ENCODE results near the gene KCNJ6. TPM values are rescaled to one million over a fixed set of nuclear protein-coding genes. Genes with fewer than 3 reads are reported as not detected.

KCNJ6 gene
- total and polyA plus RNA-seq, 9 of the 15 experiments (the other 6 are each of a cell fraction or from before 2014, with no cell fraction given): 0.06 to 0.21 (median 0.13) TPM; not detected in 1

DNA sequence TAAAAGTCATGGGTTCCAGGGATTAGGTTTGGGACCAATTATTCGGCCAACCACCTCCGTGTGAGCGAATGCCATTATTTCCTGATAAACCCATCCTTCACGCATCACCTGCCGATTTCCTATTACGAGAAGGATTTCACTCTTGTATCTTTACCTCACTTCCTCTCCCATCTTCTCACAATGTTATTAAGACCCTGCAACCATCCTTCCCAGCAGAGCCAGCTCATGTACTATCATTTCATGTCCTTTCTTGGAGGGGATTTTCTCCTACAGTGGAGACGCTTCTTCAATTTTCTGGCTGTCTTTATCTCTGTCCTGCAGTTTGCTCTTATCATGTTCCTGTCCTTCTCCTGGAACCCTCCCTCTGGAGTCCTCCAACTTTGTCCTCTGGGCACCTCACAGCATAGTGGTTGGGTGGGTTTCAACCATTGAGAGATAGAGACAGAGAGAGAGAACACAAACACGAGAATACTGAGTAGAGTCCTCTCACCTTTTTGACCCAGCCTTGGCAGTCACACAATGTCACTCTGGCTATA, 357.5 kb downstream of the KCNJ6 start:
- FAIRE-seq: peak; percentile 49
- Histone ChIP-seq H3K9ac (ENCODE audit: insufficient read depth in 1 of 2, low read depth in 2 of 2, low read length in 2 of 2) (no peak overlapping the region), H3K27me3 (ENCODE audit: control insufficient read depth in 2 of 2, insufficient read depth in 2 of 2, low read length in 2 of 2) (peaks cover 3 to 4% of the 10 kb centered on the region in 2 experiments; a peak in 1 of 5 replicates), H3K9me3 (replicated peaks; ENCODE audit: control insufficient read depth, insufficient read depth, low read depth, low read length) (peaks cover 10% of the 10 kb centered on the region), H3K4me2 (ENCODE audit: insufficient read depth, low read length) (no peak overlapping the region), H4K20me1 (replicated peaks; ENCODE audit: control insufficient read depth, insufficient read depth, low read length) (no peaks in the 10 kb centered on the region), H3K79me2 (ENCODE audit: control insufficient read depth, insufficient read depth, low read length) (peaks cover 10% of the 10 kb centered on the region), H3K27ac (ENCODE audit: extremely low read depth, low read depth, low read length) (0 out of 3 replicates have a peak overlapping the region, but pooled peaks have one; percentile 25), H3K36me3 (ENCODE audit: control insufficient read depth, insufficient read depth, low read length) (no peaks in the 10 kb centered on the region), H2AFZ (ENCODE audit: low read depth, low read length) (no peak overlapping the region; the same call in 1 of the 2 replicates), H3K4me1 (replicated peaks in 1 of 2; ENCODE audit: control insufficient read depth in 2 of 2, insufficient read depth in 2 of 2, low read length in 2 of 2) (peaks cover 12 to 31% of the 10 kb centered on the region in 2 experiments), H3K4me3 (no peak overlapping the region), H3K9me1 (ENCODE audit: control insufficient read depth, insufficient read depth, low read length) (no peaks in the 10 kb centered on the region)
- no TSS peak for BruUV-seq (replicated peaks)
- peak in 2 of 4 experiments; percentile 46 to 70 for DNase-seq (ENCODE audit: extremely low read depth in 1 of 4, low spot score in 3 of 4)
- ChIA-PET CTCF (ENCODE audit: low intra/inter-chr PET ratio) (no interaction called here), POLR2A (no interaction called here)
- WGBS (ENCODE audit: insufficient coverage, low coverage, missing lambda C conversion rate): 63% methylated on average over 8 of the region's 8 CpGs
- ATAC-seq: no peak
- intact Hi-C loops (cut with micrococcal nuclease): no loop called here
- in situ Hi-C loops (cut with MboI): no loop called here
- TF ChIP-seq SRF (CRISPR knock-in tag; IDR thresholded peaks at IDR 0.05) (peak; percentile 92 to 98), TRIM28 (IDR thresholded peaks at IDR 0.05) (peak; percentile 81), ARID1B (IDR thresholded peaks at IDR 0.05) (peak; percentile 91), ZEB2 (IDR thresholded peaks at IDR 0.05) (0 out of 2 replicates have a peak, but pooled peaks have one; percentile 26), PRMT5 (CRISPR knock-in tag; IDR thresholded peaks at IDR 0.05) (no peak), ZNF76 (CRISPR knock-in tag; IDR thresholded peaks at IDR 0.05; ENCODE audit: borderline replicate concordance) (no peak), GATAD2A (IDR thresholded peaks at IDR 0.05) (0 out of 2 replicates have a peak, but pooled peaks have one; percentile 27), POLR2H (tag; IDR thresholded peaks at IDR 0.05; ENCODE audit: low read depth) (no peak), SMARCA4 (IDR thresholded peaks at IDR 0.05) (peak; percentile 74), MTA2 (IDR thresholded peaks at IDR 0.05; ENCODE audit: low read depth) (peak; percentile 59), MCM7 (IDR thresholded peaks at IDR 0.05) (no peak), ZNF445 (CRISPR knock-in tag; IDR thresholded peaks at IDR 0.05; ENCODE audit: low read depth) (peak; percentile 64; the same call in 1 of the 2 replicates), TEAD4 (IDR thresholded peaks at IDR 0.05; ENCODE audit: low read length) (peak; percentile 29; the same call in 1 of the 2 replicates), TEAD4 (CRISPR knock-in tag; IDR thresholded peaks at IDR 0.05; ENCODE audit: borderline replicate concordance) (no peak), GABPB1 (CRISPR knock-in tag; IDR thresholded peaks at IDR 0.05) (no peak), TAL1 (IDR thresholded peaks at IDR 0.05) (peak; percentile 81), RCOR1 (IDR thresholded peaks at IDR 0.05; ENCODE audit: borderline replicate concordance in 1 of 2, low read depth in 2 of 2, low read length in 2 of 2) (peak in 1 of 2 experiments; percentile 24; a peak in 1 of 4 replicates), SMARCA5 (IDR thresholded peaks at IDR 0.05) (no peak), DPF2 (IDR thresholded peaks at IDR 0.05) (peak; percentile 85), EP300 (IDR thresholded peaks at IDR 0.05; ENCODE audit: low read length) (peak; percentile 67; the same call in 1 of the 2 replicates), KDM1A (IDR thresholded peaks at IDR 0.05) (0 out of 4 replicates have a peak, but pooled peaks have one; percentile 11 to 40), MYNN (IDR thresholded peaks at IDR 0.05) (no peak), MYNN (CRISPR knock-in tag; IDR thresholded peaks at IDR 0.05) (no peak)
- TF ChIP-seq, protein P1, sequence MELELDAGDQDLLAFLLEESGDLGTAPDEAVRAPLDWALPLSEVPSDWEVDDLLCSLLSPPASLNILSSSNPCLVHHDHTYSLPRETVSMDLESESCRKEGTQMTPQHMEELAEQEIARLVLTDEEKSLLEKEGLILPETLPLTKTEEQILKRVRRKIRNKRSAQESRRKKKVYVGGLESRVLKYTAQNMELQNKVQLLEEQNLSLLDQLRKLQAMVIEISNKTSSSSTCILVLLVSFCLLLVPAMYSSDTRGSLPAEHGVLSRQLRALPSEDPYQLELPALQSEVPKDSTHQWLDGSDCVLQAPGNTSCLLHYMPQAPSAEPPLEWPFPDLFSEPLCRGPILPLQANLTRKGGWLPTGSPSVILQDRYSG (tag; conservative IDR thresholded peaks at IDR 0.05; ENCODE audit: low read depth): no peak

Measured in K562 (cell line).